B cell (primary cell): ENCODE data around the gene CLIC6. TPM values are rescaled to one million over a fixed set of nuclear protein-coding genes. Genes with fewer than 3 reads are reported as not detected.
A peak's percentile ranks its signal among the peaks of the same experiment; 100 is the strongest.
"Not testable (repeated sequence)": the region's sequence is repeated elsewhere in the genome, so short reads cannot be mapped to it uniquely, and the experiment has no call there.

Source experiments
- ATAC-seq: fragments of 200-7000 bp; cut with Tn5 transposase; one replicate; pipeline ENCODE4 v1.10.0; 2021; ENCODE audit warnings: low read depth, mild to moderate bottlenecking, moderate number of reproducible peaks, moderate library complexity
- CTCF ChIA-PET: fragments of 350-600 bp; sonication (Branson Sonifier 250); formaldehyde crosslinking; loops from one replicate; lab custom pipeline; 2021; ENCODE audit warnings: antibody characterized with exemption, inconsistent platforms; lab: Charles Lee
- POLR2A ChIA-PET: fragments of 350-600 bp; sonication (Branson Sonifier 250); formaldehyde crosslinking; loops from one replicate; lab custom pipeline; 2021; ENCODE audit warnings: antibody characterized with exemption; lab: Charles Lee
- DNase-seq: peaks from one replicate; pipeline ENCODE4 v3.0.0; 2013
- H2AFZ ChIP-seq: 2 replicates; pipeline ENCODE4 v1.6.1; 2012; ENCODE audit warnings: mild to moderate bottlenecking, low read depth, low read length; ENCODE audit not compliant: insufficient read depth, poor library complexity, severe bottlenecking
- H3K27ac ChIP-seq, 2 donors: 1 replicate in 1 of 2; 2 replicates in 1 of 2; pipeline ENCODE4 v1.5.1; 2012 to 2013; ENCODE audit warnings: low read length in 2 of 2, mild to moderate bottlenecking in 2 of 2, moderate library complexity in 1 of 2
- H3K27me3 ChIP-seq, 4 experiments: fragments of 200-600 bp in 1 of 4; sonication (generic) in 1 of 4; replicated peaks in 1 of 4; 1 replicate in 2 of 4; 2 replicates in 2 of 4; pipeline versions ENCODE4 v1.6.1 to v1.7.0; 2013 to 2016; ENCODE audit warnings: low read length in 3 of 4, mild to moderate bottlenecking in 2 of 4, mixed read lengths in 1 of 4, moderate library complexity in 1 of 4; ENCODE audit not compliant: insufficient read depth in 4 of 4, control insufficient read depth in 3 of 4; ENCODE audit errors: control extremely low read depth in 1 of 4
- H3K36me3 ChIP-seq, 2 experiments: replicated peaks in 1 of 2; 1 replicate in 1 of 2; 2 replicates in 1 of 2; pipeline versions ENCODE4 v1.6.1 to v1.7.1; 2013; ENCODE audit warnings: low read length in 1 of 2; ENCODE audit not compliant: insufficient read depth in 2 of 2, control insufficient read depth in 1 of 2; ENCODE audit errors: control extremely low read depth in 1 of 2, extremely low read depth in 1 of 2
- H3K4me1 ChIP-seq, 2 donors: fragments of 200-600 bp in 1 of 2; sonication (generic) in 1 of 2; 1 replicate in 1 of 2; 2 replicates in 1 of 2; pipeline versions ENCODE4 v1.5.1 to v1.6.1; 2013 to 2017; ENCODE audit warnings: low read length in 2 of 2; ENCODE audit not compliant: control insufficient read depth in 2 of 2, insufficient read depth in 2 of 2
- H3K4me2 ChIP-seq: replicated peaks from 2 replicates; pipeline ENCODE3; 2012; ENCODE audit warnings: mild to moderate bottlenecking, low read depth, low read length; ENCODE audit not compliant: poor library complexity, severe bottlenecking
- H3K4me3 ChIP-seq, 5 experiments: fragments of 200-600 bp in 1 of 5; sonication (generic) in 1 of 5; 1 replicate in 3 of 5; 2 replicates in 2 of 5; pipeline versions ENCODE4 v1.5.1 to v1.7.0; 2011 to 2016; ENCODE audit warnings: low read length in 4 of 5, mild to moderate bottlenecking in 4 of 5, low read depth in 2 of 5, control low read depth in 1 of 5, moderate library complexity in 1 of 5; ENCODE audit not compliant: insufficient read depth in 1 of 5; ENCODE audit errors: control extremely low read depth in 1 of 5, extremely low read depth in 1 of 5
- H3K79me2 ChIP-seq: fragments of 200-600 bp; sonication (generic); one replicate; pipeline ENCODE4 v1.6.0; 2016; ENCODE audit warnings: low read length; ENCODE audit not compliant: control insufficient read depth, insufficient read depth
- H3K9ac ChIP-seq: fragments of 200-600 bp; sonication (generic); 2 replicates; pipeline ENCODE4 v1.6.1; 2017; ENCODE audit warnings: mild to moderate bottlenecking, low read length, moderate library complexity
- H3K9me3 ChIP-seq, 3 donors: one replicate each; pipeline versions ENCODE4 v1.6.1 to v1.7.1; 2013; ENCODE audit warnings: low read length in 2 of 3; ENCODE audit not compliant: control insufficient read depth in 2 of 3, insufficient read depth in 1 of 3; ENCODE audit errors: control extremely low read depth in 1 of 3
- H4K20me1 ChIP-seq: 2 replicates; pipeline ENCODE4 v1.6.0; 2012; ENCODE audit warnings: mild to moderate bottlenecking, low read length; ENCODE audit not compliant: insufficient read depth, control insufficient read depth, poor library complexity, severe bottlenecking
- H3K27ac Mint-ChIP-seq: one replicate; pipeline ENCODE4 v1.8.0; 2021; ENCODE audit warnings: mixed read lengths
- H3K27me3 Mint-ChIP-seq: one replicate; pipeline ENCODE4 v1.8.0; 2021; ENCODE audit warnings: mixed read lengths
- H3K4me1 Mint-ChIP-seq: one replicate; pipeline ENCODE4 v1.8.0; 2021; ENCODE audit warnings: mixed read lengths
- H3K4me3 Mint-ChIP-seq: one replicate; pipeline ENCODE4 v1.8.0; 2021; ENCODE audit warnings: mixed read lengths
- H3K9me3 Mint-ChIP-seq: one replicate; pipeline ENCODE4 v1.8.0; 2022; ENCODE audit warnings: mixed read lengths; ENCODE audit not compliant: insufficient read depth
- CTCF ChIP-seq: fragments of 200-600 bp; IDR thresholded peaks from one replicate; pipeline ENCODE4 v1.8.0; 2022; ENCODE audit warnings: antibody characterized with exemption, mild to moderate bottlenecking
- EZH2 ChIP-seq: IDR thresholded peaks from 2 replicates; pipeline ENCODE4 v1.6.1; 2012; ENCODE audit warnings: borderline replicate concordance, low read depth, mild to moderate bottlenecking, moderate library complexity, low read length; ENCODE audit not compliant: insufficient read depth, poor library complexity, severe bottlenecking
- WGBS: methylation state at CpG from one replicate; pipeline ENCODE4 v1.1.5; 2013; ENCODE audit warnings: missing lambda C conversion rate; ENCODE audit not compliant: insufficient coverage; 5-methylcytosine and 5-hydroxymethylcytosine counted together
- intact Hi-C: fragments of 100-400 bp; cut with micrococcal nuclease; formaldehyde crosslinking; loops from one replicate; pipeline ENCODE4 v1.10.0; 2022
- polyA plus RNA-seq: library from polyadenylated mRNA; depleted of rRNA; stranded (reverse); fragments of >200 nt; gene quantifications from 2 replicates; pipeline ENCODE4 v1.2.3, GENCODE V29; 2012
- total RNA-seq, 2 donors: library from RNA; stranded (reverse); fragments of 120-200 nt in 1 of 2; gene quantifications; 1 replicate in 1 of 2; 2 replicates in 1 of 2; pipeline versions ENCODE4 v1.2.3 to v1.2.4, GENCODE V29; 2013 to 2022

The CLIC6 gene
- total and polyA plus RNA-seq, 2 donors (not counting 1 experiment from before 2014, with no cell fraction given): 0.01 to 0.07 TPM

GRCh38 chr21:34667761-34668160, 1.0 kb upstream of the CLIC6 start:
- no peaks in the 10 kb centered on the region for H3K9me3 ChIP-seq
- peaks cover under 1% of the 10 kb centered on the region for H3K9me3 Mint-ChIP-seq
- H3K4me2 ChIP-seq: no peak overlapping the region
- peaks cover 9 to 15% of the 10 kb centered on the region in 2 donors for H3K4me1 ChIP-seq
- H3K27me3 Mint-ChIP-seq: peaks cover 39% of the 10 kb centered on the region
- H4K20me1 ChIP-seq: no peaks in the 10 kb centered on the region
- intact Hi-C loops: no loop called here
- no peak for TF ChIP-seq EZH2
- no peak for TF ChIP-seq CTCF
- ChIA-PET POLR2A (no interaction called here), CTCF (no interaction called here)
- H3K9ac ChIP-seq: no peak overlapping the region
- H3K27ac Mint-ChIP-seq: no peak overlapping the region
- WGBS: 86% methylated on average over 3 of the region's 3 CpGs
- DNase-seq (no peak), ATAC-seq (no peak)
- H3K27ac ChIP-seq: no peak overlapping the region
- H3K4me1 Mint-ChIP-seq: peaks cover 12% of the 10 kb centered on the region
- H3K27me3 ChIP-seq: peaks cover 0 to 44% (median 17%) of the 10 kb centered on the region in 4 experiments
- H3K36me3 ChIP-seq: no peaks in the 10 kb centered on the region
- H3K4me3 Mint-ChIP-seq: no peak overlapping the region
- H3K79me2 ChIP-seq: no peaks in the 10 kb centered on the region
- no peak overlapping the region for H3K4me3 ChIP-seq
- no peak overlapping the region for H2AFZ ChIP-seq

- no peak overlapping the region for H3K27ac ChIP-seq
- H3K4me1 Mint-ChIP-seq: peaks cover 12% of the 10 kb centered on the region
- no peaks in the 10 kb centered on the region for H3K36me3 ChIP-seq
- H3K27ac Mint-ChIP-seq: no peak overlapping the region
- peaks cover 0 to 5% (median 0%) of the 10 kb centered on the region in 3 donors for H3K9me3 ChIP-seq
- DNase-seq (peak; percentile 7), ATAC-seq (peak; percentile 17)
- peak overlapping the region; percentile 67 for H3K4me3 Mint-ChIP-seq
- peaks cover 39% of the 10 kb centered on the region for H3K27me3 Mint-ChIP-seq
- POLR2A ChIA-PET: no interaction called here
- H3K4me1 ChIP-seq: peaks cover 9 to 15% of the 10 kb centered on the region in 2 donors
- H3K4me2 ChIP-seq: peak overlapping the region; percentile 74
- H2AFZ ChIP-seq: peak overlapping the region; percentile 38
- CTCF ChIA-PET: no interaction called here
- H4K20me1 ChIP-seq: no peaks in the 10 kb centered on the region
- H3K4me3 ChIP-seq: peak overlapping the region in 2 of 5 experiments; percentile 21 to 25
- TF ChIP-seq EZH2: no peak
- TF ChIP-seq CTCF: no peak
- 2% methylated on average over 74 of the region's 74 CpGs for WGBS
- H3K79me2 ChIP-seq: no peaks in the 10 kb centered on the region
- H3K9me3 Mint-ChIP-seq: no peaks in the 10 kb centered on the region
- H3K27me3 ChIP-seq: peaks cover 0 to 50% (median 18%) of the 10 kb centered on the region in 4 experiments
- intact Hi-C loops: no loop called here
- H3K9ac ChIP-seq: no peak overlapping the region
These were observed 520 bp downstream of the CLIC6 start for GRCh38 chr21:34669149-34669879.

- CTCF ChIA-PET, H3K27ac ChIP-seq, intact Hi-C loops, POLR2A ChIA-PET, H3K9me3 ChIP-seq, H3K4me3 Mint-ChIP-seq, H3K79me2 ChIP-seq, H4K20me1 ChIP-seq, DNase-seq, H3K36me3 ChIP-seq, H3K27ac Mint-ChIP-seq, H3K9me3 Mint-ChIP-seq, ATAC-seq: not testable (repeated sequence)
- Histone ChIP-seq H3K4me3 (peak overlapping the region in 2 of 5 experiments; percentile 25 to 26), H3K9ac (peak overlapping the region; percentile 32), H2AFZ (peak overlapping the region; percentile 56), H3K4me1 (peaks cover 9 to 15% of the 10 kb centered on the region in 2 donors), H3K4me2 (peak overlapping the region; percentile 74), H3K27me3 (peaks cover 0 to 50% (median 19%) of the 10 kb centered on the region in 4 experiments)
- H3K4me1 Mint-ChIP-seq: peaks cover 12% of the 10 kb centered on the region
- WGBS: 2% methylated on average over 46 of the region's 46 CpGs
- H3K27me3 Mint-ChIP-seq: peaks cover 43% of the 10 kb centered on the region
These were observed 1.1 kb downstream of the CLIC6 start for GRCh38 chr21:34669880-34670219.
